HG03025 (cell line): ENCODE data around the gene KRT5.

Source experiments
- ATAC-seq: cut with Tn5 transposase; IDR thresholded peaks from one replicate; pipeline ENCODE4 v1.9.1; 2021; ENCODE audit warnings: mild to moderate bottlenecking, moderate library complexity; ENCODE audit not compliant: unreplicated experiment, low FRiP score

KRT5 gene

DNA sequence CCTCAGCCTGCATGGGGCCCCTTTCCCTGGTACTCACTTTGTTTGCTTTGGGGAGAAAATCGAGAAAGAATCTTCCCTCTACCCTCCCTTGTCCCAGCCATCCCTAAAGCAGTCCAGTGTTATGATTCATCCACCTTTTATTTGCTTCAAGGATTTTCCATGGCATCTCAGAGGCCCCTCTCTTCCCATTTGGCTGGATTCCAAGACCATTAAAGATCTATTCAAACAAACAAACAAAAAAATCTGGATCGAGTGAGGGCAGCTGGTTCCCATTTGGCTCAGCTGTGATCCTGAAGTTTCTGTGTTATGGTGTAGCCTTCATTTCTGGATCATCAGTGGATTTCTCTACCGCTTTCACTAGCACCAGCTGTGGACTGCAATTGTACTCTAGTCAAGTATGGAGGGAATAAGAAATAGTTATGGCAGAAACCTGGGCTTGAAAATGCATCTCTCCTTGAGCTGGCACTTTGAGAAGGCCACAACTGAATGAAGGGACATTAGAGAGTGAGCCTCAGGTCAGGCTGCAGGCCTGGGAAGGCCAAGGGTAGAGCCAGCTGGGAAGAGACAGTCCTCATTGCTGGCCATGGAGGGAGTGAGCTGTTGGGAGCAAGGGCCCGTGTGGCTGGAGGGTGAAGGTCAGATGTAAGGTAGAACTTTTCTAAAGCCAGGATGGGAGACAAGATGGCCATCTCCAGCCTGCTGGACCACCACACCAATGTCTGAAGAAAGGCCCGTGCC lies 19.1 kb upstream of the KRT5 start:
- no peak for ATAC-seq

DNA sequence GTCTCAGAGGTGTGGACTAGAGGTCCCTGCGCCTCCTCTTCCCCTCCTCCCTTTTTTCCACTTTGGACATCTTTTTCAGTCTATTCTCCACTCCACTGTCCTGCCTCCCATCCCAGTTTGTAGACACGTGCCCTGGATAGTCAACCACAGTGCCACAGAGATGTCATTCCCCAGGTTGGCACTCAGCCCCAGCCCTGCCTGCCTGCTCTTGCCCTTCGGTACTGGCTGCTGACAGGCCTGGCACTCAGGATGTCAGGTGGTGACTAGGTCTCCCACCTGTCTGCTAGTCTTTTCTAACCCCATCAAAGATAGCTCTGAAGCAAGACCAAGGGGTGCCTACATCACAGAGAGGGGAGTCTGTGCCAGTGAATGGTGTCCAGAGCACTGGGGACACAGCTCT lies 16.9 kb upstream of the KRT5 start:
- ATAC-seq: no peak

- ATAC-seq: no peak
Observed at GRCh38 chr12:52535574-52535973, 15.4 kb upstream of the KRT5 start.

- no peak for ATAC-seq
Observed at GRCh38 chr12:52534482-52534881, 14.3 kb upstream of the KRT5 start.

GRCh38 chr12:52533686-52534470 lies 13.7 kb upstream of the KRT5 start:
- ATAC-seq: no peak

DNA sequence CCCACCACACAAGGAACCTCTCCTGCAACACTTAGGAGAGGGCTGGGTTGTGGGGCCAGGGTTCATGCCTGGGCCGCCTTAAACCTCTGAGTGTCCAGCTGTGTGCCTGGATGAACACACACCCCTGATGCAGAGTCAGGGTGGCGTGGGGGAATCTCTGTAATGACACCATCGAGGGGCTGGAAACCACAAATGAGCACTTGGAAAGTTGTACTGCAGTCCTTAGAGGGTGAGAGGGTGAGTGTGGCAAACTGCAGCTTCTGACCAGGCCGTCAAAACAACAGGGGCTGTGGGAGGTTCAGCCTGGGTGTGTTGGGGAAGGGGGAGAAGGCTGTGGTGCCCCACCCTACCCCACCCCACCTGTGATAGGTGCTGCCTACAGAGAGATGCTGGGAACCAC lies 12.4 kb upstream of the KRT5 start:
- ATAC-seq: no peak

DNA sequence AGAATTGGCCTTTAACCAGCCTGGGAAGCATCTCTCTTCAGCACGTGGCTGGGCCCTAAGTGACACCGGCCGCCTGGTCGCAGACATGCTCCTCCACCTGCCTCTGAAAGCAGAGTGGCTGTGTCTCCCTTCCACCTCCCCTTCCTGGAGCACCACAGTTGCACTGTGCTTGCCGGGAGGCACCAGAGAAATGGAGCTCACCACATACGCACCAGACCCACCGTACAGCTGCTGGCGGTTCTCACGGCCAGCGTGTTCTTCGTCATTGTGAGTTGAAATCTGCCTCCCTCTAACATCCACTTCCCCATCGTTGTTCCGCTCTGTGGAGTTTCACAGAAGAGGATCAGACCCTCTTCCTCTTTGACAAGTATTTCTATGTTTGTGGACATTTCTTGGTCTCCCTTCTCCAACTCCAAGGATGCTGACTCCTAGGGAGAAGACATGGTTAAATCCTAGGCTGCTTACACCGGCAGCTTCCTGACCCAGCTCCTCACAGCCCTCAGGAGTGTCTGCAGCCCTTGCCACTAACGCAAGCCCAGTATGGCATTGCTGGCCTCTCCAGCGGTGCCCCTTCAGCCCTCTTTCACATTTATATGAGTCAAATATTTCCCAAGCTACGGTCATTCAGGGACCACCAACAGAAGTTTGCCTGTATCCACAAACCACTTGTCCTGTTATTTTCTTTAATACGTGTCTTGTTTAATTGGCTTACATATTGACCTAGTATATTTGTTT lies 11.5 kb upstream of the KRT5 start:
- no peak for ATAC-seq

GRCh38 chr12:52530905-52531304 lies 10.7 kb upstream of the KRT5 start:
- ATAC-seq: no peak

GRCh38 chr12:52530366-52530765 lies 10.2 kb upstream of the KRT5 start:
- no peak for ATAC-seq

- no peak for ATAC-seq
Observed at GRCh38 chr12:52529846-52530245, 9.7 kb upstream of the KRT5 start.

GRCh38 chr12:52529417-52529816 lies 9.2 kb upstream of the KRT5 start:
- no peak for ATAC-seq

- ATAC-seq: no peak
Observed at GRCh38 chr12:52528641-52529143, 8.5 kb upstream of the KRT5 start.

- ATAC-seq: no peak
Observed at GRCh38 chr12:52527121-52527800, 7.1 kb upstream of the KRT5 start.

DNA sequence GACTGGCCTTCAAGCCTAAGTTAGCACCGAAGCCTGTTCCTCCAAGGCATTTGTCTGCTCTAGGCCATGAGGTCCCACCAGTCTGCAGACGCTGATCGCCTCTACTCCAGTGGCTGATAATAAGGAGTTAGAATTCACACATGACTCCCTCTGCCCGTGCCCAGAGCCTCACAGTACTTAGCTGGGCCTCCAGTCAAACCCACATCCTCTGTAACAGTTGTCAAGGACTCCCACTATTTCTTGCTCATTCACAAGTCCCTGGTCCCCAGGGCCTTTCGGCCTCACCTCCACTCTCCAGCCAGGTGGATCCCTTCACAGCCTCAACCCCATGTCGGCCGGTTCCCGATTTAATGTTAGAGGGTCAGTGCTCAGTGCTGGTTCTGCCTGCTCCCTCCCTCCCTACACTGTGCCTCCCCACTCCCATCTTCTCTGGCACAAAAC lies 6.3 kb upstream of the KRT5 start:
- ATAC-seq: no peak

- no peak for ATAC-seq
Observed at GRCh38 chr12:52525661-52526499, 5.7 kb upstream of the KRT5 start.

GRCh38 chr12:52524898-52525591 lies 4.9 kb upstream of the KRT5 start:
- ATAC-seq: no peak

DNA sequence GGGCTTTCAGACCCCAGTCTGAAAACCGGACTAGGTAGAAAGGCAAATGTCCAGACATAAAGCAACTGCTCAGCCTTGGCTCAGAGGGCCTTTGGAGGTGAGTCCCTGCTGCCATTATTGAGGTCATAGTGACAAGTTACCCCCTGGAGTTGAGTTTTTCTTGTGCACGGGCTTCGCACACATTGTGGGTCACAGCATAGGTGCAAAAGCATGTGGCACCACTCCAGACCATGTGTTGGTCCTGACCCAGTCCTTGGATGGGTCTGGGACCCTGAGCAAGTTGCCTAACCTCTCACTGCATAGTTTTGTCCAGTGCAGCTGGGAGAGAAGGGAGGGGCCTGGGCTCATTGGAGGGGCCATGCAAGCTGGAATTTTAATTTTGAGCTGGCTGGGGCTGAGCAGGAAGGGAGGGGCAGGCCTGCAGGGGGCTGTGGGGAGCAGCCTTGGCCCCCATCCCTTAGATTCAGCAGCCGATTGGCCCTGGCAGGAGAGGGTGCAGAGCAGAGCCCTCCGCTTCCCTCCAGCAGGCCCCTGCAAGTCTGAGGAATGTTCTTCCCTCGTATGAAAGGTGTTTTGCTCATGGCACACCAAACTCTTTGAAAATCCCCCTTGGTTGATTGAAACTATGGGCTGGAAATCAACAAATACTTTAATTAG lies 4.2 kb upstream of the KRT5 start:
- ATAC-seq: no peak

DNA sequence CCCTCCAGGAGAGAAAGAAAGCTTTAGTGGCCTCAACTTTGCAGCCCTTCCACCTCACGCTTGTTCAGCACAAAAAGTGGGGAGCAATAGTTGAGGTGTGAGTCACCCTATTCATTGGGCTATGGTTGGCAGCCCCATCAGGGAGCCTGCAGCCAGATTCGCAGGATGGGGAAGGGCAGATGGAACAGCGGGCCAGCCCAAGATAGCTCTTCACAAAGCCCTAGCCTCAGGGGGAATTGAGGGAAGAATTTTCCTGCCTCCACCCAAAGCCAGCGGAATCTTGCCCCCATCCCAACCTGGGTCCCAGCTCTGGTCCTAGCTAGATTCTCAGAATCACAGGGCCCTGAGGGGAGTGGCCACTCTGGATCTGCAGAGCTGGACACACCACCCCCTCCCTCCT lies 3.6 kb upstream of the KRT5 start:
- no peak for ATAC-seq
